ENCODE results near the gene TPX2. TPM values are rescaled to one million over a fixed set of nuclear protein-coding genes. Genes with fewer than 3 reads are reported as not detected.
A peak's percentile ranks its signal among the peaks of the same experiment; 100 is the strongest.

Gene TPX2, protein sequence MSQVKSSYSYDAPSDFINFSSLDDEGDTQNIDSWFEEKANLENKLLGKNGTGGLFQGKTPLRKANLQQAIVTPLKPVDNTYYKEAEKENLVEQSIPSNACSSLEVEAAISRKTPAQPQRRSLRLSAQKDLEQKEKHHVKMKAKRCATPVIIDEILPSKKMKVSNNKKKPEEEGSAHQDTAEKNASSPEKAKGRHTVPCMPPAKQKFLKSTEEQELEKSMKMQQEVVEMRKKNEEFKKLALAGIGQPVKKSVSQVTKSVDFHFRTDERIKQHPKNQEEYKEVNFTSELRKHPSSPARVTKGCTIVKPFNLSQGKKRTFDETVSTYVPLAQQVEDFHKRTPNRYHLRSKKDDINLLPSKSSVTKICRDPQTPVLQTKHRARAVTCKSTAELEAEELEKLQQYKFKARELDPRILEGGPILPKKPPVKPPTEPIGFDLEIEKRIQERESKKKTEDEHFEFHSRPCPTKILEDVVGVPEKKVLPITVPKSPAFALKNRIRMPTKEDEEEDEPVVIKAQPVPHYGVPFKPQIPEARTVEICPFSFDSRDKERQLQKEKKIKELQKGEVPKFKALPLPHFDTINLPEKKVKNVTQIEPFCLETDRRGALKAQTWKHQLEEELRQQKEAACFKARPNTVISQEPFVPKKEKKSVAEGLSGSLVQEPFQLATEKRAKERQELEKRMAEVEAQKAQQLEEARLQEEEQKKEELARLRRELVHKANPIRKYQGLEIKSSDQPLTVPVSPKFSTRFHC
- total RNA-seq (2014; rRNA removed; shearing (Covaris generic)): 94.4 and 101 TPM in 2 replicates

- peak; percentile 100 for DNase-seq (ENCODE audit: low spot score)
Observed at GRCh38 chr20:31738729-31739549, at the start of gene TPX2. TPX2 (plus strand) TSS chr20:31739290; CDS start chr20:31757477, 18,187 bp downstream.

GRCh38 chr20:31690124-31690666 lies 48.9 kb upstream of the TPX2 start:
- DNase-seq (ENCODE audit: low spot score): no peak

DNA sequence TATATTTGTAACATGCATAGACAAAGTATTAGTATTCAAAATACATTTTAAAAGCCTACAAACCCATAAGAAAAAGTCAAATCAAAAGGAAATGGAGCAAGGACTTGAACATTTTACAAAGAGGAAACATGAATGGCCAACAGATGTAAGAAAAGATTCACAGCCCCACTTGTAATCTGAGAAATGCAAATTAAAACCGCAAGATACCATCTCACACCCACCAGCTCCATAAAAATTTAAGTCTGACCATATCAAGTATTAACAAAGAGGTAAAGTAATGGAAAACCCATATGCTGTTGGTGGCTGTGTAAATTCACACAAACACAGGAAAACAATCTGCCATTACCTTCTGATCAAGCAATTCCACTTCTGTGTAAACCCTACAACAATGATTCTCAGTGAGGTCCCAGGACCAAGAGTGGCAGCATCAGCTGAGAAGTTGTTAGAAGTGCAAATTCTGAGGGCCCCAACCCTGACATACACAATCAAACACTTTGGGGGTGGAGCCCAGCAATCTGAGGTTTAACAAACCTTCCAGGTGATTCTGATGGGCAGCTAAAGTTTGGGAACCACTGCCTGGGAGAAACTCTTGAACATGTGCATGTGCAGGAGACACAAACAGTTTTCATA lies 47.3 kb upstream of the TPX2 start:
- no peak for DNase-seq (ENCODE audit: low spot score)

- DNase-seq (ENCODE audit: low spot score): no peak
Observed at GRCh38 chr20:31693402-31693801, 45.7 kb upstream of the TPX2 start.

DNA sequence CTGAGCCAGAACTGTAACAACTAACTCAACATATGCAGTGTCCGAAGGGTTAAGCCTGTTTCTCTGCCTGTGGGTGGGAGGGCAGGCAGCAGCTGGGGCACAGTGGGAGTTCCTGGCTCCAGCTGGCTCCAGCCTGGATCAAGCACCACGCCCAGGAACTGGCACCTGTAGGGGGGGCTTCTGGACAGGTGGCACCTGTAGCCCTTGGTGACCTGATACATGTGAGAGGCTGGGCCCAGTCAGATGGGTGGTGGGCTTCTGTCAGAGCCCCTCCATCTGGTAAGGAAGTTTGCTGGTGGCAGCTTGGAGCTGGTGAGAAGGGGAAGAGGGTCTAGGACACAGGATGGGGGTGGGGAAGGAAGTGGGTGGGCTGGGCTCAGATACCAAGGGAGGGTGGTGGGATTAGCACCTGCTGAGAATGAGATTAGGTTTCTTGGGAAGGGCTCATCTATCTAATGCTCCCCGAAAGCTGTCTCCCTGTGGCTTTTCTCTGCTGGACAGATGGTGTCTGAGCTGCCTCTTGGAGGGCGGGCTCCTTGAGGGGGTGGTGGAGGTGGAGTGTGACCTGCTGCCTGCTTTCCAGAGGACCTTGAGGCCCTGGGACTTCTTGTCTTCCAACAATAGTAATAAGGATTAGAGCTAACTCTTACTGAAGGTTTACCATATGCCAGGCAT lies 45.0 kb upstream of the TPX2 start:
- DNase-seq (ENCODE audit: low spot score): peak; percentile 63

GRCh38 chr20:31694842-31695593 lies 44.1 kb upstream of the TPX2 start:
- no peak for DNase-seq (ENCODE audit: low spot score)

DNA sequence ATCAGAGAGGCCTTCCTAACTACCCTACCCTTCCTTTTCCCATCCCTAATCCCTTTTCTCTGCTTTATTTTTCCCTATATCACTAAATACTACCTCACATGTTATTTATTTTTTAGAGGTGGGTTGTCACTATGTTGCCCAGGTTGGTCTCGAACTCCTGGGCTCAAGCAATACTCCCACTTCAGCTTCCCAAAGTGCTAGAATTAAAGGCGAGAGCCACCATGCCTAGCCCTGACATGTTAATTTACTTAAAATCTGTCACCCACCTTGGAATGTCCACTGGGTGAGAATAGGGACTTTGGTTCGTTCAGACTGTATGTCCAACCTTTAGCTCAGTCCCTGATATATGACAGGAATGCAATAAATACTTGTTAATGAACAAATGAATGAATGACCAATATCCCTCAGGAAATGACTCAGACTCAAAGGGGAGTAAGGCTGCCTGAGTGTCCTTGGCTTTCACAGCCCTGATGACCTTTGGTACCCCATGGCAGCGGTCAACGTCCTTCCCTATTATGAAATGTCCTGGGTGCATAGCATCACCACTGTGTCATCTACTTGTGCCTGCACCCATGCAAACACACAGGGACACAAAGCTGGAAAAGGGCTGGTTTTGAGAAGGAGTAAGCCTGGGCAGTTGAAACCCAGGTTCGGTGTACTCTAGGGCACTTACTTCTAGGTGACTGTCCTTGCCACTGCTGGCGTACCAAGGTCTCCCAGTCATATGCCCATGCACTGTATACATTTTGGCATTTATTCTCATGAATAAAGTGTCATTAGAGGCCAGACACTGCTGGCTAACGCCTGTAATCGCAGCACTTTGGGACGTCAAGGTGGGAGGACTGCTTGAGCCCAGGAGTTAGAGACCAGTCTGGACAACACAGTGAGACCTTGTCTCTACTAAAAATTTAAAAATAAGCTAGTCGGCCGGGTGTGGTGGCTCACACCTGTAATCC lies 43.0 kb upstream of the TPX2 start:
- DNase-seq (ENCODE audit: low spot score): peak; percentile 89

DNA sequence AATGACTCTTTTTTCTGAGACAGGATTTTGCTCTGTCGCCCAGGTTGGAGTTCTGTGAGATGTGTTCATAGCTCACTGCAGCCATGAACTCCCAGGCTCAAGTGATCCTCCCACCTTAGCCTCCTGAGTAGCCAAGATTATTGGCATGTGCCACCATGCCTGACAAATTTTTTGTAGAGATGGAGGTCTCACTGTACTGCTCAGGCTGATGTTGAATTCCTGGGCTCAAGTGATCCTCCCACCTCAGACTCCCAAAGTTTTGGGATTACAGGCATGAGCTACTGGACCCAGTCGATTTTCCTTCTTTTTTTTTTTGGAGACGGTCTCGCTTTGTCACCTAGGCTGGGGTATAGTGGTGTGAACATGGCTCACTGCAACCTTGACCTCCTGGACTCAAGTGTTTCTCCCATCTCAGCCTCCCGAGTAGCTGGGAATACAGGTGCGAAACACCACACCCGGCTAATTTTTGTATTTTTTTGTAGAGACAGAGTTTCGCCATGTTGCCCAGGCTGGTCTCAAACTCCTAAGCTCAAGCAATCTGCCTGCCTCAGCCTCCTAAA lies 40.8 kb upstream of the TPX2 start:
- no peak for DNase-seq (ENCODE audit: low spot score)

- DNase-seq (ENCODE audit: low spot score): peak; percentile 74
Observed at GRCh38 chr20:31698803-31699718, 40.0 kb upstream of the TPX2 start.

GRCh38 chr20:31699801-31700728 lies 39.0 kb upstream of the TPX2 start:
- DNase-seq (ENCODE audit: low spot score): no peak

DNA sequence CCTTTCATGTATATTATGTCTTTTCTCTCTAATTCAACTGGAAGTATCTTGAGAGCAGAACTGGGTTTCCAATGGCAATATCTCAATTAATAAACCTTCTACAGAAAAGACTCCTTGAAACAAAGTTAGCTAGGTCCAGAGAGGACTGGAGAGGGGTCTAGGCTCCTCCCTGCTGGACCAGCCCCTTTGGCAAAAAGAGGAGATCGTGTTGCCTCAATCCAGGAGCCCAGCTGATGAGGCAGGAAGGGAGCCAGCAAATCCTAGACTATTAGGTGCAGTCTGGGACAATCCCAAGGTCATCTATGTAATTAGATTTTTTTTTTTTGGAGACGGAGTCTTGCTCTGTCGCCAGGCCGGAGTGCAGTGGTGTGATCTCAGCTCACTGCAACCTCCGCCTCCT lies 38.3 kb upstream of the TPX2 start:
- DNase-seq (ENCODE audit: low spot score): no peak

DNA sequence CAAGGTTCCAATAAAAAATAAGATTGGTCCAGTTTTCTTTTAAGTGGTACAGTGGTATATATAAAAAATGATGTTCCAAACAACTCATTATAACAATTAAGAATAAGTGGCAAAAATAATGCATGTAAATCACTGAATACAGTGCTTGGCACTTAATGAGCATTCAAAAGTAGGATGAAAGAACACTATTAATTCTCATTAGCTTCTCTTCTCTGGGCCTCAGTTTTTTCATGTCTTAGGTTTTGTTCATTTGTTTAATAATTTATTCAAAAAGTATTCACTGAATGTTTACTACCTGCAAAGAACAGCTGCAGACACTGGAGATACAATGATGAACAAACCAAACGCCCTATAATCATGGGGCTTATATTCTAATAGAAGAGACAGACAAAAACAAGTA lies 37.5 kb upstream of the TPX2 start:
- no peak for DNase-seq (ENCODE audit: low spot score)

DNA sequence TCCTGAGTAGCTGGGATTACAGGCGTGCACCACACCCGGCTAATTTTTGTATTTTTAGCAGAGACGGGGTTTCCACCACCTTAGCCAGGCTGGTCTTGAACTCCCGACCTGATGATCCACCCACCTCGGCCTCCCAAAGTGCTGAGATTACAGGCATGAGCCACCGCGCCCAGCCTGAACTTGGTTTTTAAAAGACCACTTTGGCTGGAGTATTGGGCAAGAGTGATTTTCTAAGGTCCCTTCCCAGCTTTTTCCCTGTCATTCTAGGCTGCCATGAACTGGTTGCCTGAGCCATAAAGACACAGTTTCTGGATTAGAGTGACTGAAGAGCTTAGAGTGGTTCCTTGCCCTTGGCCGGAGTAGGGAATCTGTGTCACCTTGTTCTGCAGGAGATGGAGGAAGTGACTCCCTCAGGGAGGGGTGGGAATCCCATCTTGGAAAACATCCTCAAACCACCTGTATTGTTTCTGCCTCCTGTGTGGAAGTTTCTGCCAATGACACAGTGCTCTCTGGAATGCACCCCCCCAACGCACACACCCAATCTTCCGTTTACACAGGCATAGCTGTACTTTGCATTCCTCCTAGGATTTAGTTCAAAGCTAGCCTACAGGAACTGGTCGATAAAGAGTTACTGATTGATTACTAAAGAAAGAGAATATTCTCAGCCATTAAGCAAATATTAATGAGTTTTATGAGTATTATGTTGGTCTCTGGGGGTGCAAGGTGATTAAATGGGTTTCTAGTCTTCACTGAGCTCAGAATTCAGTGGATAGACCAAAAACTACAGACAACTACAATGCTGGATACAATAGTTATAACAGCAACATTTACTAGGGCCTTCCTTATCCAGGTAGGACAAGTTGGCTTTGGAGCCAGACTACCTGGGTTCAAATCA lies 34.6 kb upstream of the TPX2 start:
- DNase-seq (ENCODE audit: low spot score): peak; percentile 99

- no peak for DNase-seq (ENCODE audit: low spot score)
Observed at GRCh38 chr20:31705191-31705590, 33.9 kb upstream of the TPX2 start.
